ENCODE results near the gene OSBPL3.

OSBPL3 gene

GRCh38 chr7:24888653-24889052 lies 91.3 kb downstream of the OSBPL3 start:
- DNase-seq: no peak

- no peak for DNase-seq
Observed at GRCh38 chr7:24885716-24886115, 94.3 kb downstream of the OSBPL3 start.

- DNase-seq: no peak
Observed at GRCh38 chr7:24885305-24885704, 94.7 kb downstream of the OSBPL3 start.

DNA sequence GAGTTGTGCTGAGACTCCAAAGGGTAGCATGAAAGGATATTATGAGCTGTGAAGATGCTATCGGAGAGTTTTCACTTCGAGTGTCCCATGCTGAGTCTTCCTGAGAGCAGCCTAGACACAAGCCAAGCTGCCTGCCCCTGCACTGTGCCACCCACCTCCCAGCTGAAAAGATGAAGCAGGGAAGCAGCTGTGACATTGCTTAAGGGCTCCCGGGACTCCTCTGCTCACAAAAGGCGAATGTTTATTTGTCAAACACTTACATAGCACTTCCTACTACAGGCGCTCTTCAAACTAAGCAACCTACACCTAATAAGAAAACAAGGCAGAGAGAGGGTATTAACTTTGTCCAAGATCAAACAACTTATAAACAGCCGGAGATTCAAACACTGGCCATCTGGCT lies 95.6 kb downstream of the OSBPL3 start:
- DNase-seq: no peak

DNA sequence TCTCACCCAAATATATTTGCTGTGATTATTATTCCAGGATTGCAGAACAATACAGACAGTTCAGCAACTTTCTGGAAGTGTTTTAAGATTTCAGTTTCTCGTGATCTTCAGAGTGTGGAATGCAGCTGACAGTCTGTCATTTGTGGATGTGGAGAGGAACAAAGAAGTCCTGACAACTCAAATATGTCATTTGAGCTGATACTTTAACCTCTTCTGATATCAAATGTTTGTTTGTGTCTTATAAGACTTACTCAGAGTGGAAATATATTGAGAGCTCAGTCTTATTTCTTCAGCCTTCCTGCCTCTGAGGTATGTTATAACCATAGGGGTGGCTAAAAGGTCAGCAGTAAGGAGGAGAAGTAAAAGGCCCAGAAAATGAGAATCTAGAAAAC lies 96.4 kb downstream of the OSBPL3 start:
- DNase-seq: no peak

DNA sequence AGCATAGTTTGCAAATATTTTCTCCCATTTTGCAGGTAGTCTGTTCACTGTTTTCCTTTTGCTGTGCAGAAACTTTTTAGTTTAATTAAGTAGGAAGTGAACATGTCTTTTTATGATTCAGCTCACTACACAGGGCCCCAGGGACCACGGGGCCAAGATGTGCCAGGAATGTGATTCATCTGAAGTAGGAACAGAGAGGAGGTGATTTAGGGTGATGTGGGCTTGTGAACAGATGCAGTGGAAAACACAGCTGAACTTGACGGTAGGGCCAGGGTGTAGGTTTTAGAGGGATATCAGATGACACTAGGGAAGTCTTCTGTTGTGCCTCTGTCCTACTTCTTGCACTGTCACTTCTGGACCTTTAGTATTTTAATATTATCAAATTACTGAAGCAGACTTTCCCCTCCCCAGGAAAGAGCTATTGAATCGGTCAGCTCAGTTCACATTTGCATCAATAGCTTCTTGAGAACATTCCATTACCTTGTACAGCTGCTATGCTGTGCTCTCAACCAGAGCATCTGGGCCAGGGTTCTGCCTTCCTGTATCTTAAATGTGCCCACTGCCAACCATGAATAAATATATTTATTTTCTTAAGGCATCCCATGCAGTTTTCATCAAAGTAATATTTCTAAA lies 96.9 kb downstream of the OSBPL3 start:
- no peak for DNase-seq

DNA sequence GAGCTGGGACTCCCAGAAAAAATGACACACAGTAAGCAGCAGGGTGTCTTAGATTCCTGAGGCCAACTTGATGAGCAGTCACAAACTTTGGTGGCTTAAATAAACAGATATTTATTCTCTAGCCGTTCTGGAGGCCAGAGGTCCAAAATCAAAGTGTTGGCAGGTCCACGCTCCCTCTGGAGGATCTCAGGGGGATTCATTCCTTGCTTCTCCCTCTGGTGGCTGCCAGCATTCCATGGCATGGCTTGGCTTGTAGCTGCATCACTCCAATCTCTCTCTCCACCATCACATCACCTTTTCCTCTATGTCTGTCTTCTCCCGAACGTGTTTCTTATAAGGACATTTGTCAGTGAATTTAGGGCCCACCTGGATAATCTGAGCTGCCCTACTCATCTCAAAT lies 98.4 kb downstream of the OSBPL3 start:
- no peak for DNase-seq

- no peak for DNase-seq
Observed at GRCh38 chr7:24880886-24881285, 99.1 kb downstream of the OSBPL3 start.

DNA sequence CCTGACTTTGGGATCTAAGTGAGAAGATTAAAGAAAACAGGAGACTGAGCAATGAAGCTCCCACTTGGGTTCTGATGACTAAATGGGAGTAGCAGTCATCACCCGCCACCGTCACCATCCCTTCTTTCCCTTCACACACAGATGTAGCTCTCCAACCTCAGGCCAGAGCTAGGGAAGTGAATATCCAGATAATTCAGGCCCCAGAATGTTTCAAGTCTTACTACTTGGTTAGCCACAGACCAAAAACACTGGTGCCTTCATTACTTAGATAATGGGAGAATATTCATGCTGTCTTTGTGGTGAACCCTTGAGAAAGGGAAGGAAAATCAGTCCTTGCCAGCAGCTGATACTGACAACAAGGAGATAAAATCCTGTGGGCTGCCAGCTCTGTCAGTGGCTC lies 100.7 kb downstream of the OSBPL3 start:
- no peak for DNase-seq

- peak; percentile 12 to 24 for DNase-seq
Observed at GRCh38 chr7:24877790-24878311, 102.1 kb downstream of the OSBPL3 start.

DNA sequence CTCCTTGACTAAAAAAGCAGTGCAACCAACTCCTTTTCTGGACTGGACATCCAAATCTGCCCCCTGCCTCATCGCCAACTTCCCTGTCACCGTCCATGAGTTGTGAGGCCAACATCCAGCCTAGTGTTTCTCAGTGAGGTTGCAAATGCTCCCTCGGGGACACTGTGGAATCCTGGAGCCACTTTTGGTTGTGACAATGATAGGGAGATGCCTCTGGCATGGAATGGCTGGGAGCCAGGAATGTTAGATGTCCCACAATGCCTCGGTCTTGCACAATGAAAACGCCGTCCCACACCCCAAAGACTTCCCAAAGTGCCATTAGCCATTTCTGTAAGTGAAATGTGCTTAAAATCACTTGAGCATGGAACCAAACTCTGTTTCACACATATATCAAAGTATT lies 105.2 kb downstream of the OSBPL3 start:
- no peak for DNase-seq

DNA sequence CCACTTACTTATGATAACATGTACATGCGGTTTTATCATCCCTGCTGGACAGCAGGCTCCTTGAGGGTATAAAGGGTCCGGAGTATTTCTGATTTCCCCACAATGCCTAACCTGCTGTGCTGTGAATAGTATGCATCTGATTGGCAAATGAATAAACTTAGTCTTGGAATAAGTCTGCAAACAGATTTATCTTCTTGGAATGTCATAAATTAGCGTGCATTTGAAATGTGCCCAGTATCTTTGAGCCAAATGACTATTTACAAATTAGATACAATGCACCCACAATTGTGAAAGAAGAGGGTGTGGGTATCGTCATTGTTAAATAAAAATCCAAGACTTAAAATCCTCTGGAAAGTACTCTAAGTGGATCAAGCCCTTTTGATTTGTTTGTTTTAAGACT lies 106.0 kb downstream of the OSBPL3 start:
- DNase-seq: no peak

DNA sequence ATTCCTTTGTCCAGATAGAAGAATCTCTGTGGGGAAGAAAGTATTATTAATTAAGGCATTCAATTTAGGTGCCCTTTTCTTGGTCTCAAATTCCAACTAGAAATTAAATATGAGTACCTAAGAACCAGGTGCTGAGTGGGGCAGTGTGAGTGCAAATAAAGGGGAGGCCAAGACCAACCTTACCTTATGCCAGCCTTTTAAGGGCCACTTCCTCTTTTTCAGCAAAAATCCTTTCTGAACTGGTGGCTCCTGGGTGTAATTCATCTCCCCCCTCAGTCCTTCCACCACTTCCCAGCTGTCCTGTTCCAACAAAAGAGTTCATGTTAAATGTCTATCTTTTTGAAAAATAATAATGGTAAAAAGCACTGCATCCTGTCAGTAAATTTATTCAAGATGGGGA lies 108.2 kb downstream of the OSBPL3 start:
- DNase-seq: no peak

- no peak for DNase-seq
Observed at GRCh38 chr7:24870766-24871165, 109.2 kb downstream of the OSBPL3 start.

DNA sequence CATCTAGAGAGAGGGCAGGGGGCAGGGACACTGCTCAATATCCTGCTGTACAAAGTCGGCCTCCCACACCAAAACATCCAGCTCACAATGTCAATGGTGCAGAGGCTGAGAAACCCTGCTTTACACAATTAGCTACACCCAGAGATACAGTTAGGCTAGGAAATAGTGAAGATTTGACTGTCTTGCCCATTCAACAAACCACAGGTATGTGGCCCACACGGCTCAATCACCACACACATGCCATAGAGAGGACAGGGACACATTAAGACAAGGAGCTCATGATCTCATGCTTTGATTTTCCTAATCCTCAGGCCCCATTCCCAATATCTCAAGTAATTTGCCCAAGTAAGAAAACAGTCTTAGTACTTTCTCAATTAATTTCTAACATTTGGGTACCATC lies 110.4 kb downstream of the OSBPL3 start:
- no peak for DNase-seq

DNA sequence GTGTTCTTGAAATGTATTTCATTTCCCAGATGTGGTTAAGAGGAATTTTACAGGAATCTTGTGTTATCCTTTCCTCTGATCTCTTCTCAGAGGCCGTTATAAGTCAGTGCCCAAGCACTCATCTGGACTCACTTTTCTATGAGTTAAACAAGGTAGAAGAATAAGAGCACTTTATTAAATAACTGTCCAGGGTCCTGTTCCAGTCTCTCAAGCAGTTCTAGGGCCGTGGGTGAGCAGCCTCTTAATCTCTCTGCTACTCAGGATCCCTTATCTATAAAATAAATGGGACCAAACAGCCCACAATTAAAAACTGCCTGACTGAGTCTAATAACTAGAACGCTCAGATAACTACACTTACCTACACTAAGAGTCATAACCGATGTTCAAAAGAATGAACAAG lies 111.2 kb downstream of the OSBPL3 start:
- DNase-seq: no peak

GRCh38 chr7:24866004-24866615 lies 113.9 kb downstream of the OSBPL3 start:
- no peak for DNase-seq

DNA sequence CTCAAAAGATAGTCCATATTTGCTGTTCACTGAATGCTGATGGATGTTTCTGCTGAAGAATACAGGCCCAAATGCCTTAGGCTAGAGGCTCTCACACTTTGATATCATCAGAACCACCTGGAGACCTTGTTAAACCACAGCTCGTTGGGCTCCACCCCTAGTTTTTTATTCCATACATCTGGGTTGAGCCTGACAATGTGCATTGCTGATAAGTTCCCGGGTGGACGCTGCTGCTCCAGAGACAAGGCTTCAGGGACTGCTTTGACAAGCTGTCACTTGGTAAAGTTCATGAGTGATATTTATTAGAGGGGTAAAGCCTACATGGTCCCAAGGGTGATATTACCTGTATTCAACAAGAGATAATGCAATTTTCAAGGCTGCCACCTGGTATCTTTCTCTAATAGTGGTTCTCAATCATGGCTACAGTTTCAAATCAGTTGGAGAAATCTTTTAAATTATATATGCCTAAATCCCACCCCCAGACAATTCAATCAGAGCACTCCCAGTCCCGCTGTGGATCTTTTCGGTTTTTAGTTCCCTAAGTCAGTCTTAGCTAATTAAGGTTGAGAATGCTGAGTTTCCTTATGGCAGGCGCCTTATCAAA lies 115.7 kb downstream of the OSBPL3 start:
- no peak for DNase-seq

DNA sequence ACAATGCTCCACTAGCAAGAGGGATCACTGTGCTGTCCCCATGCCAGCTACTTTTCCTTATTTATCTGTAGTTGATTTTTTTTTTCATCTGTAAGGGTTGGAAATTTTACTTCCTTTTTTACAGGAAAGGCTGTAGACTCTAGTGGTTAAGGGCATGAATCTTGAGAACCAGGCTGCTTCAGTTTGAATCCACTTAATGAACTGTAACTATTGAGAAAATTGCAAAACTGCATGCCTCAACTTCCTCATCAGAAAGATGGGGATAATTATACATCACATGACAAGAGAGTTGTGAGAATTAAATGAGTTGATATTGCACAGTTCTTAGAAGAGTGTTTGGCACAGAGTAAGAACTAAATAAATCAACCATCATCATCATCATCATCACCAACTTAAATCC lies 116.4 kb downstream of the OSBPL3 start:
- DNase-seq: no peak

DNA sequence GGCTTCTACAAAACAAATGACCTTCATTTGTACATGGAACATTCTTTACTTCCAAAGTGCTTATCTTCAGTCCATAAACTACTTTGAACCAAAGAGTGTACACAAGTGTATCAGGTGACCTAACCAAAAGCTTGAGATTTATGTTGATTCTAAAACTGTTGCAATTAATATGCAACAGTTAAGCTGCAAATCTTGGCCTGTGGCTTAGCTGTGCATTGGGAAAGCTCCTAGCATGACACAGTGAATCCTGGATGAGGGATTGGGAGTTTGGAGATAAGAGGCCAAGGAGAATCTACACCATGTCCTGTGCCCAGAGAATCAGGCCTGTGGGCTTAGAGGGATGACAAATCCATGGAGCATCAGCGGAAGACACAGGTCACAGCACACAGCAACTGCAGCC lies 117.5 kb downstream of the OSBPL3 start:
- DNase-seq: no peak

DNA sequence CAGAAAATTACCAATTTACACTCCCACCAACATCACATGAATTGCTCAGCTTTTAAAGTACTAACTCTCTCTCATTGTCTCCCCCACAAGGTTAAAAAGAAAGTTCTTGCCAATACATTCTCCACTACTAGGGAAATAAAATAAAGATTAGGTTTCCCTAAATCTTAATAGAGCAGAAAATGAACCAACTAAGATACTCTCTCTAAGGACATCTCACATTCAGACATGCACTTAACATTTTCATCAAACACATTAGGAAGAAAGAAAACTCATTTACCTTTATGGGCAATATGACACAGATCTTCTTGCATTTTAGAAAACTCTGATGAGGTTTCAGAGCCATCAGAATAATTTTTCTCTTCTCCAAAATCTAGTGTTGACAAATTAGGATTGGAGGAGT lies 118.6 kb downstream of the OSBPL3 start:
- DNase-seq: no peak

DNA sequence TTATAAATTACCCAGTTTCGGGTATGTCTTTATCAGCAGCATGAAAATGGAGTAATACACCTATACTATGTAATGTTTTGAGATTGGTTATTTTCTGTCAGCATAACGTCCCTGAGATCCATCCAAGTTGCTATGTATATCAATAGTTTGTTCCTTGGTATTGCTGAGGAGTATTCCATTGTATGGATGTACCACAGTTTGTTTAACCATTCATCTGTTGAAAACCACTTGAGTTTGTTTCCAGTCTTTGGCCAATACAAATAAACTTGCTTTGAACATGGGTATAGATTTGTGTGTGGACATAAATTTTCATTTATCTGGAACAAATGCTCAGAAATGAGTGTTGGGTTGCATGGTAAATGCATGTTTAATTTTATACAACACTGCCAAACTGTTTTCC lies 119.4 kb downstream of the OSBPL3 start:
- DNase-seq: no peak

- no peak for DNase-seq
Observed at GRCh38 chr7:24858108-24858977, 121.6 kb downstream of the OSBPL3 start.

- DNase-seq: no peak
Observed at GRCh38 chr7:24857623-24858022, 122.4 kb downstream of the OSBPL3 start.
